Stimulated activated CD4-positive, alpha-beta T cell treated with anti-CD3 and anti-CD28 coated beads, Interleukin-4, amount 100 ng/mL, for 24 hours (primary cell): ENCODE results near the gene ATG2A.
"Not testable (repeated sequence)": the region's sequence is repeated elsewhere in the genome, so short reads cannot be mapped to it uniquely, and the experiment has no call there.

ENCODE experiments used
- DNase-seq: peaks from one replicate; pipeline ENCODE4 v3.0.0-alpha.2; 2020

ATG2A gene

DNA sequence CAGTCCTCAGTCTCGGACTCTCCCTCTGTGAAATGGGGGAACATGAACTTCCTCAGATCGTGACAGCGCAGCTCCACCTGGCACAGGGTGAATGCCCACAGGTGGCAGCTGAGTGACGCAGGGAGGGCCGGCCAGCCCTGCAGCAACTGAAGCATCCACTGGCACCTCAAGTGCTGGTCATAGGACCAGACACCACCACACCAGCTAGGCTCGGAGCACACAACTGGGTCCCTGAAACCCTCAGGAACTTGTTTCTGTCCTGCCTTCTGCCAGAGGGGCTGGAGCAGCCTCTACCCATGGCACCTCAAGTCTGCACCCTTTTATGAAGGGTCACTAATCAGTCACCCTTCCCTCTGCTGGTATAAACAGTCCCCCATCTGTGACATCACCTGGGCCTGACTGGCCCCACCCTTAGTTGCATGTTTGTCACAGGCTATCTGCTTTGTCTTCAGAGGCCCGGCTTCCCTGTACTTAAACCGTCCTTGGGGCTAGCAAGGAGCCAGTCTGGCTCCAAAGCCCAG, 65.1 kb downstream of the ATG2A start:
- no peak for DNase-seq

DNA sequence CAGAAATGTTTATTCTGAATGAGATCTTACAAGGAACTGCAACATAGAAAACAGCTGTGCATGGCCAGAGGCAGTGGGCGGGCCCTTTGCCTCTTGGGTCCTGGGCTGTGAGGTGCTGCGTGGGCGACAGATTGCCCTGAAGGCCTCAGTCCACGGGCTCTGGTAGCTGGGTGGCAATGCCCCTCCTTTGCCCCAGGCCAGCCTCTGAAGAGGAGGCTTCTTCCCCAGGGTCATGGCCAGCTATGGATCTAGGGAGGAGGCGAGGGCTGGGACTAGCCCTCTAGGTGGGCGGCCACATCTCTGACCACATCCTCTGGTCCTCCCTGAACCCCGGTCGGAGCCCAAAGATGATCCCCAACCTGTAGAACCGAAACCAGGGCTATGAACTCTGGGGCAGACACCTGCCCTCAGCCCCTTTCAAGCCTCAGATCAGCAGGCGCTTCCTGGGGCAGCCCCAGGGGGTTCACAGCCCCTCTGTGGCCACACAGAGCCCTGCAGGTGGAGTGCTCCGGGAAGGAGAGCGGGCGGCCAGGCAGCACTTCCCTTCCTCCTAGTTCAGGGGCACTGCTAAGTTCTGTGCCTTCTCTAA, 65.9 kb downstream of the ATG2A start:
- DNase-seq, result peak; percentile 56

DNA sequence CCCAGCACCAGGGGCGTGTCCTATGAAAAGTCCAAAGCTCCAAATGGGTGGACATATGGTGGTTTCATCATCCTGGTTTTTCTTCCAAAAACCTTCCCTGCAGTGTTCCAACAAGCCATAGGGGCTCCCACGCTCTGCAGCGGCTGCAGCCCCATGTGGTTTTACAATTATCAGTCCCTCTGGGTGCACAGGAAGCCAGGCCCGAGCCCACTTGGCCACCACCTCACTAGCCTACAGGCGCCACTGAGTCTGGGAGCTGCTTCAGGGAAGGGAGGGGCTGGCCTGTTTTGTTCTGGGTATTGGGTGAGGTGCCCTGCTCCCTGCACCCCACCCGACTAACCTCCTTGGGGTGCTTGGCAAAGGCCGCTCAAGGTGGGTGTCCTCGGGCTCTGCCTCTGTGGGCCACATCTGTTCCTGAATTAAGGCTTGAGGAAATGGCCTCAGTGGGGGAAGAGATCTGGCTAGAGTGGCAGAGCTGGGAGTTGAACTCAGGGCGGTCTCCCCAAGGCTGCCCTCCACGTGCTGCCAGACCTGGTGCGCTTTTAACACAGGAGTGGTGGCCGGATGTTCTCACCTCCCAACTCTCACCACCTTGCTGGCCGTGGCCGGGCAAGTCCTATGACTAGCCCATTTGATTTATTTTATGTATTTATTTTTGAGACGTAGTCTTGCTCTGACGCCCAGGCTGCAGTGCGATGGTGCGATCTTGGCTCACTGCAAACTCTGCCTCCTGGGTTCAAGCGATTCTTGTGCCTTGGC, 67.2 kb downstream of the ATG2A start:
- no peak for DNase-seq

DNA sequence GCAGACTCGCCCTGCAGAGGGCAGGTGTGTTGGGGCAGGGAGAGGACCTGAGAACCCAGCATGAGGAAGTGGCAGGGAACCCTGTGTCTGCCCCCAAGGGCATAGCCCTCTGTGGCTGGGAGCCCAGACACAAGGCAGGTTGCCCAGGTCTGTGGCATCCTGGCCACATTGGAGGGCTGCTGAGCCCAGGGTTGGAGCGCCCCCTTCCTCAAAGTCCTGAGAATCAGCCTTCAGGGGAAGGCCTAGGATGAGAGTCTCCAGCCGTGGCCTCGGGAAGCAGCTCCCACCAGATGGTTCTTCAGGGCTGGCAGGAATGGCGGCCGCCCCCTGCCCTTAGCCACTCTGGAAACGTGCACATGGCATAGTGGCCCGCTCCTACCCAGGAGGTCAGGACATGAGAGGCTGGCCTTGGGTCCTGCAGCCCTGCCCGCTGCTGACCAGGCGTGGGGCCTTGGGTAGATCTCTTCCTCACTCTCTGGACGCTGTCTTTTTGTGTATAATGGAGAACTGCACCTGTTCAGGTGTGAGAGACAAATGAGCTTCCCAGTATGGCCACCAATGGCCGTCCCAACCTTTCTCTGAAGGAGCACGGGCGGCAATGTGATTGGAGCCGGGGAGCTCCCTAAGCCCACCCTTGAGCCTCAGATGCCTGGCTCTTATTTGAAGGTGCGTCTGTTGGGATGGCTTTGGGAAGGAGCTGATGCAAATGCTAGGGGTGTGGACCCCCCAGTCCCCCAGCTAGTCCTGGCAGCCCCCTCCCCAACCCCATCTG, 68.0 kb downstream of the ATG2A start:
- DNase-seq, result no peak

DNA sequence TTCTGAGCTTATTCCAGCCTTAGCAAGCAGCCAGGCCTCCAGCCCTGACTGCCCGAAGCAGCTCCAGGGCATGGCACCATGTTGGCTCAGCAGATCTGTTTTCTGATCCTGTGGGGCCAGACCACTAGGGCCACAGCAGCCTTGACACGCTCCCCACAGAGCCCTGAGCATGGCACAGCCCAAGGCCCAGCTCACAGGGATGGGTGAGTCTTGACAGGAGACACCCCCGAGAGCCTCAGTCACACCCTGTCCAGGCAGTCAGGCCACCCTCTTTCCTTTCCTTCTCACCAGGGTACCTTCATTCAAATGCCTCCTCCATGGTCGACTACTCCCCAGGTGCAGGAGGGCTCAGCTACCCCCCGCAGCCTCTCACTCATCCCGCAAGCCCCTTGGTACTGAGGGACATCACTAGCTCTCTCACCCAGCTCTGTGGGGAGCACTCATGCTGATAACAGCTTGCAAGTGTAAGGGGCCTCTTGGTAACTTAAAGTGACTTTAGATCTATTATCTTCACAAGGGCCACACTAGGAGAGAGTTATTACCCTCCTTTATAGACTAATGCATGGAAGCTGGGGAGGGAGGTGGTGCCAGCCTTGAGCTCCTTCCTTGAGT, 68.7 kb downstream of the ATG2A start:
- DNase-seq, result no peak

DNA sequence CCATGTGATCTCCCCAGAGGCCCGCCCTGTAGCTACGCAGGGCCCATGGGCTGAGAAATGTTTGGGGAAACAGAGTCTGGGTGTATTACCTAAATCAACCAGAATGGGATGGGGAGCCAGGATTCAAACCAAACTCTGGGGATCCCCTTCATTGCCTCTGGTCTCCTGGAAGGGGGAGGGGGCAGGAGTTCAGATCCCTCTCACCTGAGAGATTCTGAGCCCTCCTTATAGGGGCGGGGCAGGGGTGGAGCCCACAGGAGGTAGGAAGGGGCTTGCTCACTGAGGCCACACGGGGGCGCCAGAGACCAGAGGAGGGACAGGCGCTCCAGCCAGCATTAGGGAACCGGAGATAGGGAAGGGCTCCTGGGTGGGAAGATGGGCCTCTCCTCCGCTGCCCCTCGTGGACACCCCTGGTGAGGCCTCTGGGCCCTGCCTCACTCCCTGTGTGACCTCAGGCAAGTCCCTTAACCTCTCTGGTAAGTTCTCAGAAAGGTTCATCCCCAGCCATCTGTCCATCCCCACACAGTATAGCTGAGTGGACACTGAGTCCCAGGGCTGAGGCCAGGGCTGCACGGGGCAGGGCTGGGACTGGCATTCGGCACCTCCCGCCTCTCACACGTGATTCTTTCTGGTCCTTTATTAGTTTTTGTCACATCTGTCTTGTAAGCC, 69.9 kb downstream of the ATG2A start:
- peak; percentile 94 for DNase-seq

DNA sequence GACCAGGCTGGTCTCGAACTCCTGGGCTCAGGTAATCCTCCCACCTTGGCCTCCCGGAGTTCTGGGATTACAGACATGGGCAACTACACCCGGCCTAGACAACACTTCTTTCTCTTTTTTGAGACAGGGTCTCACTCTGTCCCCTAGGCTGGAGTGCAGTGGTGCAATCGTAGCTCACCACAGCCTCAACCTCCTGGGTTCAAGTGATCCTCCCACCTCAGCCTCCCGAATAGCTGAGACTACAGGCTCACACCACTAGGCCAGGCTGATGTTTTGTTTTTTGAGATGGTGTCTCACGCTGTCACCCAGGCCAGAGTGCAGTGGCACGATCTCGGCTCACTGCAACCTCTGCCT, 71.3 kb downstream of the ATG2A start:
- DNase-seq, result not testable (repeated sequence)

DNA sequence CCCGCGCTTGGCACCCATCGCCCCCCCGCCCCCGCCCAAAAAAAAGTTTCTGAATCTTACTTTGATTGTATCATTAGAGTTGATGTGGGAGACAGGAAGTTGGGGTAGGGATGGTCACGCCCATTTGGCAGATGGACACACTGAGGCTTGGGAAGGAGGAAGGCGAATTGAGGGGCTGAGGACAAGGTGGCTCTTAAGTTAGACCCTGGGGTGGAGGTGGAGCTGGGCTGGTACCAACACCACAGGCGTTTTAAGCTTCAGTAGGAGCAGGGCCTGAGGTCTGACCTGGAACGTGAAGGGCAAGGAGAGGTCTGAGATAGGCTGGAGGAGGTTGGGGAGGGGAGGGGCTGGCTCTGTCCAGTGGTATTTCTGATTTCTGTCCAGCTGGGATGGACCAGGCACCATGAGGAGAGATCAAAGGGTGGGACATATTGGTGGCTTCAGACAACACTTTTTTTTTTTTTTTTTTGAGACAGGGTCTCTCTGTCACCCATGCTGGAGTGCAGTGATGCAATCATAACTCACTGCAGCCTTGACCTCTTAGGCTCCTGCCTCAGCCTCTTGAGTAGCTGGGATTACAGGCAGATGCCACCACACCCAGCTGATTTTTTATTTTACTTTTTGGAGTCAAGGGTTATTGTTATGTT, 71.8 kb downstream of the ATG2A start:
- no peak for DNase-seq
